GM13976 (cell line): ENCODE data around the gene HCFC1.

Experiments used
- DNase-seq: peaks from one replicate; pipeline ENCODE4 v3.0.0; 2012; ENCODE audit warnings: low spot score
- in situ Hi-C: fragments of 300-500 bp; cut with MboI; formaldehyde crosslinking; loops from one replicate; pipeline ENCODE4 v1.12.0; 2022; ENCODE audit warnings: low sequenced_read_pairs, mixed read lengths, inconsistent platforms; ENCODE audit not compliant: unreplicated experiment
- TF ChIP-seq, protein P1 (sequence below): IDR thresholded peaks from 2 replicates; pipeline ENCODE4 v1.5.1; 2012; ENCODE audit warnings: borderline replicate concordance, mild to moderate bottlenecking; ENCODE audit not compliant: insufficient read depth; ENCODE audit errors: extremely low read depth, missing control alignments, control extremely low read depth

HCFC1 gene

DNA sequence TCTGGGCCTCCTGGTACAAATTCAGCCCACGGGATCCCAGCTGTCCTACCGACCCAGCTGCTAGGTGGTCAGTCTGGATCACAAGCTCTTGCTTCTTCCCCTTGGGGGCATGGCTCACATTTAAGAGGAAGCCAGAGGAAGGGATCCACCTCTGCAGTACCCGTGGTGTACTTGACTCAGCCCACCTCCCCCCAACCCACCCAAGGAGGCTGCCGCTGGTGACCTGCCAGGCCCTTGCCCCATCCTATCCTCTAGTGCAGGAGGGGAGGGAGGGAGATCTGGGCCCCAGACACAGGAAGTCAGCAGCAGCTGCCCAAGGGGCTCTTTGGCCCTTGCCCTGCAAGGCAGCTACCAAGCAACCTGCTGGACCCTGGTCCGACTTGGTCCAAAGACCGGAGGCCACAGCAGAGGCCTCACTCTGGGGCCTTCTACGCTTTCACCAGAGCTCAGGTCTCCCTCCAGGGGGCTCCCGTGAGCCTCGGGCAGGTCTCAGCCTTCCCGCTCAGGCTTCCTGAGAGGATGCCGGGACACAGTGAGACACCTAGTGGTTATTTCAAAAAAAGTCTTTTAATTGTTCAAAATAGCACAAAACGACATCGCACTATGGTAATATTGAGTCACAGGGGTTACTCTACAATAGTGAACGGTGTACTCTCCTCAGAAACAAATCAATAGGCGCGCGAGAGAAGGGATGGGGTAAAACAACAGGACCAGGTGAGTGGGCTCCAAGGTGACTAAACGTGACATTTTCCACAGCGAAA lies 24.4 kb downstream of the HCFC1 start:
- TF ChIP-seq, protein P1, sequence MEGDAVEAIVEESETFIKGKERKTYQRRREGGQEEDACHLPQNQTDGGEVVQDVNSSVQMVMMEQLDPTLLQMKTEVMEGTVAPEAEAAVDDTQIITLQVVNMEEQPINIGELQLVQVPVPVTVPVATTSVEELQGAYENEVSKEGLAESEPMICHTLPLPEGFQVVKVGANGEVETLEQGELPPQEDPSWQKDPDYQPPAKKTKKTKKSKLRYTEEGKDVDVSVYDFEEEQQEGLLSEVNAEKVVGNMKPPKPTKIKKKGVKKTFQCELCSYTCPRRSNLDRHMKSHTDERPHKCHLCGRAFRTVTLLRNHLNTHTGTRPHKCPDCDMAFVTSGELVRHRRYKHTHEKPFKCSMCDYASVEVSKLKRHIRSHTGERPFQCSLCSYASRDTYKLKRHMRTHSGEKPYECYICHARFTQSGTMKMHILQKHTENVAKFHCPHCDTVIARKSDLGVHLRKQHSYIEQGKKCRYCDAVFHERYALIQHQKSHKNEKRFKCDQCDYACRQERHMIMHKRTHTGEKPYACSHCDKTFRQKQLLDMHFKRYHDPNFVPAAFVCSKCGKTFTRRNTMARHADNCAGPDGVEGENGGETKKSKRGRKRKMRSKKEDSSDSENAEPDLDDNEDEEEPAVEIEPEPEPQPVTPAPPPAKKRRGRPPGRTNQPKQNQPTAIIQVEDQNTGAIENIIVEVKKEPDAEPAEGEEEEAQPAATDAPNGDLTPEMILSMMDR = peak; percentile 80
- in situ Hi-C loops = no loop called here
- peak; percentile 87 for DNase-seq

DNA sequence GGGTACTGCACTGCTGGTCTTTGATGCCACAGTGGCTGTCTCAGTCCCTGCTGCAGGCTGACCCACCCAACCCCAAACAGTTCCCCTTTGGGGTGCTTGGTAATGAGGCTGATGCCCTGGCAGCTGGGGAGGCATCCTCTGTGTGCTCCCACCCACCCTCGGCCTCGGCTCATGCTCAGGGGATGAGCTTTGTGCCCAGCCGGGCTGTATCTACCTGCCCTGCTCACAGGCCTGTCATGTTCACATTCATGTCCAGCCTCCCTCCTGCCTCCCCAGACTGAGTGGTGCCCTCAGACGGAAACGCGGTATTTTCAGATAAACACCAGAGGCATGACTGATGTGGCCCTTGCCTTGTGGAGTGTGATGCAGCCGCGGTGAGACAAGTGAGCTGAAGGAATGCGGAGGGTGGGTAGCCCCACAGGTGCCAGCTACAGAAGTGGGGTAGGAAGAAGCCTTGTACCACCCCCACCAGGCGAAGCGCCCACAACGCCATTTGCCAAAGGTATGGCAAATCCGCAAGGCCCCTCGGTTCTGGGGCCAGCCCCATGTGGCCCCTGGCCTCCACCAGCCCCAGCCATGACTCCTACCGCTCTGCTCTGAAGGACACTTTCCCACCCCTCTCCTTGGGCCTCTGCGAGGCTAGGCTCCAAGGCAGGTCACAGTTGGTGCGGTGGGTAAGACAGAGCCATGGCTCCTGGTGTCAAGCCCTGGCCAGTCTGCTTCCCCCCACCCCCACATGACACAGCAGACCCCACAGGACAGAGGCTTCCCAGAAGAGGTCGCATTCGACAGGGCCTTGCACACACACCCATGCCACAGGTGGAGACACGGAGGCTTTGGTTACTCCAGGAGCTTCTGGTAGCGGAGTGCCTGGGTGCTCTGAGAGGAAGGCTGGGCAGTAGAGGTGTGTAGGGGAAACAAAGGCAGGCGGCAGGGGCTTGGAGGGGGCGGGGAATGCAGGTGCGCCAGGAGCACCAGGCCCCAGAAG lies 25.4 kb downstream of the HCFC1 start:
- TF ChIP-seq, protein P1 = no peak
- in situ Hi-C loops = no loop called here
- DNase-seq = no peak

DNA sequence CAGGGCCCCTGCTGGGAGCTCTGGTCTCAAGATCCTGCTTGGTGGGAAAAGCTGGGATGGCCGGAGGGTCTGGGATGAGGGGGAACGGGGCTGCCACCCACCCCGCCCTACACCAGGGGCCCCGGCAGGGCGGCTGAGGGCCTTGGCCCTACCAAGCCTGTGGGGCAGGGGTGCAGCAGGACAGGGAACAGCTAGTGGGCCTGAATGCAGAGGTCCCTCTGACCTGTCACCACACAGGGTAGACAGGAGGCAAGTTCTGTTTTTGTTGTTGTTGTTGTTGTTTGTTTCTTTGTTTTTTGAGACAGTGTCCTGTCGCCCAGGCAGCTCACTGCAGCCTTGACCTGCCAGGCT lies 26.8 kb downstream of the HCFC1 start:
- TF ChIP-seq, protein P1 = no peak
- in situ Hi-C loops = no loop called here
- DNase-seq = no peak

DNA sequence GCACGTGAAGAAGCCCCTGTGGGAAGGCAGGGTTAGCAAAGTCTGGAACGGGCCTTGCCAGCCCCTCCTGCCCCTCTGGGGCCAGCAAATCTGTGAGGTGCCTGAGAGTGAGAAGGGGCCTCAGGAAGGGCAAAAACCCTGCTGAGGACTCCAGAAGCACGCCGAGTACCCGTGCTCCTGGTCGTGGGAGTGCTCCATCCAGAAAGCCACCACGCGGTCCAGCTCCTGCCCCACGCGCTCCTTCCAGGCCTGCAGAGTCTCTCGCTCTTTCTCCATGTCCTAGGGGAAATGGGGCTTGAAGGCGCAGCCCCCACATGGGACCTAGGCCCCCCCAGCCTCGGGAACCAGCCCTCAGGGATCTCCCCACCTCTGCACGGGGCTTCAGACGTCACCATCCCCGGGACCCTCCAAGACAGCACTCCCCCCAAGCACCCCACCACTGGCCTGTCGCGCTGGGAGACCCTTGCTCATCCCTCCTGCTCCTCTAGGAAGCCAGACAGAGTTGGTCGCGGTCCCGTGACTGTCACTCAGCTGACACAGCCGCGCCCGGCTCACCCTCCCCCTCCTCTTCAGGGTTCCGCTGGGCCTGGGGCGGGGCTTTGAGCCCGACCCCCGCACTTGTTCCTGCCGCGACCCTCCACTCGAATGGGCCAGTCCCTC lies 27.3 kb downstream of the HCFC1 start, which contains the start of gene RENBP:
RENBP (minus strand) TSS at position 504 of the 660 bp plus-strand sequence; CDS start at position 471, 33 bp downstream.
- in situ Hi-C loops = no loop called here
- no peak for DNase-seq
- TF ChIP-seq, protein P1 = no peak

DNA sequence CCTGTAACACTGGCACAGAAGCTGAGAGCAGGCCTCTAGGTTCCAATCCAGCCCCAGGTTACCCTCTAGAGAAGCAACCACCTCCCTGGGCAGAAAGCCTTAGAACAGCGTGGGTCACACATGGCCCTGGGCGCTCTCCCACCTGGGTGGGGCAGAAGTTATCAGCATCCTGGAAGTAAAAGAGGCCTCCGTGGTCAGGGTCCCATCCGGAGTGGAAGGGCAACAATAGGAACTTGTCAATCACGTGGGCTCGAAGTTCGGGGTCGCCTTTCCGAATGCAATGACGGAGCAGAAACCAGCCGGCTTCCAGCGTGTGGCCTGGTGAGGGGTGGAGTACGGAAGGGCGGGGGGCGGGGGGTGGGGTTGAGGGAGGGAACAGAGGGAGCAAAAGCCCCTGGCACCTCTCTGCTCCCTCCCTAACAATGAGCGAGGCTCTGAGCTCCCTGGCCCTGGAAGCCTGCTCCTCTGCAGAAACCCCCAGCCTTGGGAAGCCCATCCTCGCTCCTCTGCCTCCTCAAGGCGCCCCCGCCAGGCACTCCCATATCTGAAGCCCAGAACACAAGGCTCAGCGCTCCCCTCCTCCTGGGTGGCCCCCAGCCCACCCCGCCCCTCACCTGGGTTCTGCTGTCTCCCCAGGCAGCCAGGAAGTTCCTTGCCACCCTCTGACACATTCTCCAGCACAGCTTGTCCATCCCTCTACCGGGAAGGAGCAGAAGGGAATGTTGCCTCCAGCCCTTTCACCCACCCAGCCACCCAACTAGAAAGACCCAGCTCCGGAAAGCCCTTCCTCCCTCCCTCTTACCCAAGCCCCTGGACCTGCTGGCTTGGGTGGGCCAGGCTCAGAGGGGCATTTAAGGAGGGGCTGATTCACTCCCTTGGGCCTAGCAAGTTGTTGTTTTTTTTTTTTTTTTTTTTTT lies 30.0 kb downstream of the HCFC1 start:
- in situ Hi-C loops = no loop called here
- no peak for DNase-seq
- TF ChIP-seq, protein P1 = no peak
